Stimulated activated CD8-positive, alpha-beta memory T cell treated with anti-CD3 and anti-CD28 coated beads, Interleukin-7, amount 100 ng/mL, for 4 hours (primary cell): ENCODE data around the gene PWWP3B.
"Not testable (repeated sequence)": the region's sequence is repeated elsewhere in the genome, so short reads cannot be mapped to it uniquely, and the experiment has no call there.

Experiments used
- DNase-seq, 2 donors: peaks; one replicate each; pipeline ENCODE4 v3.0.0-alpha.2; 2020; ENCODE audit warnings: low read depth in 2 of 2

The PWWP3B gene

GRCh38 chrX:106168107-106168506, at the start of gene PWWP3B:
Gene PWWP3B (plus strand): TSS chrX:106168305. CDS start chrX:106205433, 37,128 bp downstream.
- no peak for DNase-seq

GRCh38 chrX:106139048-106139447, 29.1 kb upstream of the PWWP3B start:
- no peak for DNase-seq

- DNase-seq = no peak
These were observed 23.1 kb upstream of the PWWP3B start for GRCh38 chrX:106144755-106145639.

GRCh38 chrX:106150701-106151100, 17.4 kb upstream of the PWWP3B start:
- no peak for DNase-seq

- DNase-seq = no peak
These were observed 8.2 kb upstream of the PWWP3B start for GRCh38 chrX:106159861-106160282.

GRCh38 chrX:106170318-106170717, 2.2 kb downstream of the PWWP3B start:
- DNase-seq = no peak

- no peak for DNase-seq
These were observed 3.3 kb downstream of the PWWP3B start for GRCh38 chrX:106171293-106171820.

- DNase-seq = no peak
These were observed 9.2 kb downstream of the PWWP3B start for GRCh38 chrX:106177106-106177981.

- no peak for DNase-seq
These were observed 9.8 kb downstream of the PWWP3B start for GRCh38 chrX:106177982-106178321.

GRCh38 chrX:106178826-106179225, 10.7 kb downstream of the PWWP3B start:
- no peak for DNase-seq

- DNase-seq = not testable (repeated sequence)
These were observed 15.6 kb downstream of the PWWP3B start for GRCh38 chrX:106183685-106184084.

- DNase-seq = no peak
These were observed 33.5 kb downstream of the PWWP3B start for GRCh38 chrX:106201502-106202178.

GRCh38 chrX:106203315-106203714, 35.2 kb downstream of the PWWP3B start:
- no peak for DNase-seq

- no peak for DNase-seq
These were observed 40.0 kb downstream of the PWWP3B start for GRCh38 chrX:106208154-106208553.
